SKM-1 treated with dmso at 0.1 percent for 144 hours (cell line): ENCODE results near the gene FAM20C.
A peak's percentile ranks its signal among the peaks of the same experiment; 100 is the strongest.

Experiments
- DNase-seq: peaks from one replicate; lab custom pipeline; 2025; ENCODE audit not compliant: unreplicated experiment; lab: John Stamatoyannopoulos, UW

The FAM20C gene

DNA sequence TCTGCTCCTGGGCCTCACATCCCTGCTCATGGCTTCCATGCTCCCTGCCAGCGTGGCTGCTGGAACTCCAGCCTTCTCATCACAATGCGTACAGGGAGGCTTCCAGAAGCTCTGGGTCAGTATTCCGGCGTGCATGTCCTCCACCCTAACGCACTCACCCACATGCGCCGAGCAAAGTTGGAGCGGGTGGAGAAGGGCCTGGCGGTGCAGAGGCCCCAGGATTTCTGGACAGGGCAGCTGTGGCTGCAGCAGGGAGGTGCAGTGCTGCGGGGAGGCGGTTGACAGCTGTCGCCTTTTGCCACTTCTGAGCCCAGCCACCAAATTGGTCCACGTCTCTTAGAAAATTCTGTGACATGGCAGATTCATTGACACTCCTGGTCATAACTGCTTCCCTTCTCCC is 33.6 kb upstream of the FAM20C start:
- DNase-seq: no peak

- DNase-seq: peak; percentile 9
These were observed 32.8 kb upstream of the FAM20C start for GRCh38 chr7:159370-160270.

DNA sequence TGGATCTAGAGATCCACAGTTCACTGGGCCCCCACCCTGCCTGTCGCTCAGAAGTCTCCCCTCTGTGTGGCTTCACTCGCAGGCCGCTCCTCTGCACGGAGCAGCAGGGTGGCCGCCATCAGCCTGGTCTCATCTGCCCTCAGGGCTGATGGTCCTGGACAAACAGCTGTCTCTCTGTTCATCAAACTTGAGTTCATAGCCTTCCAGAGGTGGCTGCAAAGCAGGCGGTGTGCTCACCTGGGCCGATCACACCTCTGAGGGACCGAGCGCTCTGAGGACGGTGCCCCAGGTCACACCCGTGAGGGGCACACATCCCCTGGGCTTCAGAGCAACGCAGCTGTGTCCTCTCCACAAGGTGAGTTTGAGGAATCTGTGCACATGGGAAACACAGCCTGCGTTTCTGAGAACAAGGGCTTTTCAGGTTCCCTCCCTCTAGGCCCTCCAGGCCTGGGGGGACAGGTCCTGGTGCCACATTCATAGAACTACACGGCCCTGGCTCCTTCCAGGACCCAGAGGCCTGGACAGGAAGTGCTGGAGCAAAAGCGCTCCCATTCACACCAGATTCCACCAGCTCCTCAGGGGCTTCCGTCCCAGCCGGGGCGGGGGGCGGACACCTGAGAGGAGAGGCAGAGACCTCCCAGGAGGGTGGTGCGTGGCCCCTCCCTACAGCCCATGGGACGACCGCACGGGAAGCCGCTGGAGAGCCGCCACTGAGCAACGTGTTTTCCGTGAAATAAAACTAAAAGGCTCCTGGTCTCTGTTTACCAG is 31.2 kb upstream of the FAM20C start:
- DNase-seq: no peak

GRCh38 chr7:162632-163297 is 29.6 kb upstream of the FAM20C start:
- no peak for DNase-seq

- DNase-seq: no peak
These were observed 29.1 kb upstream of the FAM20C start for GRCh38 chr7:163298-163695.

DNA sequence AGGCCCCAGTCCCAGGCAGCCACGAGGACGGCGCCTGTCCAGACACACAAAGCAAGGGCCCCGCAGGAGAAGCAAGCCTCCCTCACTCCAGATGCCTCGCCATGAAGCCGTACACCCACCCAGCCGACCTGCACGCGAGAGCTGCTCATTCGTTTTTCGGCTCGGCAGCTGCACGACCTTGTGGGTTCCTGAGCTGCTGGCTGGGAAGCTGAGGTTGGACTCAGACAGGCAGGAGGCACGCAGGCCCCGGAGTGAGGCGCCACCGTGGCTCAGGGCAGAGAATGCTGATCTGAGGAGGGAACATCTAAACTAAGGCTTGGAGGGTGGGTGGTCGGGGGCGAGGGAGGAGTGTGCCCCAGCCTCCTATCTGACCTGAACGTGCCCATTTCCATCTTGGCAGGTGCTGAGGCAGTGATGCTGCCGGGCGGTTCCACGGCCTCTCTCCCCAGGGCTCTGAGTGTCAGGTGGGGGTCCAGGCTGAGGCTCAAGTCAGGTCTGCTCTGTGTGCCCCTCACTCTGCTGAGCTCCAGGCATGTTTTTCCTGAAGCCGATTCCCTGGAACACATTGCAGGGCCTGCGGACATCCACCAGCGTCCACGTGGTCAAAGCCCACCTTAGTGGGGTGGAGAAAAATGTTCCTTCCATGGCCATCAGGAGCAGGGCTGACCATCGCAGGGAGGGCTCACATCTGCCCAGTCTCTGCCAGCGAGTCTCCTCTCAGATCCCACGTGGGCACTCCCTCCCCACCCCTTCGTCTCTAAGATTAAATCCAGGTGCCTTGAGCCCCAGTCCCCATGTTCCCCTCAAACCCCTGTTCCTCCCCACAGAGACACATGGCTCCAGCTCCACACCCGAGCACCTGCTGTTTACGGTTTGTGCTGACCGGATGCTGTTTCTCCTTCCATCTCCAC is 28.1 kb upstream of the FAM20C start:
- no peak for DNase-seq

DNA sequence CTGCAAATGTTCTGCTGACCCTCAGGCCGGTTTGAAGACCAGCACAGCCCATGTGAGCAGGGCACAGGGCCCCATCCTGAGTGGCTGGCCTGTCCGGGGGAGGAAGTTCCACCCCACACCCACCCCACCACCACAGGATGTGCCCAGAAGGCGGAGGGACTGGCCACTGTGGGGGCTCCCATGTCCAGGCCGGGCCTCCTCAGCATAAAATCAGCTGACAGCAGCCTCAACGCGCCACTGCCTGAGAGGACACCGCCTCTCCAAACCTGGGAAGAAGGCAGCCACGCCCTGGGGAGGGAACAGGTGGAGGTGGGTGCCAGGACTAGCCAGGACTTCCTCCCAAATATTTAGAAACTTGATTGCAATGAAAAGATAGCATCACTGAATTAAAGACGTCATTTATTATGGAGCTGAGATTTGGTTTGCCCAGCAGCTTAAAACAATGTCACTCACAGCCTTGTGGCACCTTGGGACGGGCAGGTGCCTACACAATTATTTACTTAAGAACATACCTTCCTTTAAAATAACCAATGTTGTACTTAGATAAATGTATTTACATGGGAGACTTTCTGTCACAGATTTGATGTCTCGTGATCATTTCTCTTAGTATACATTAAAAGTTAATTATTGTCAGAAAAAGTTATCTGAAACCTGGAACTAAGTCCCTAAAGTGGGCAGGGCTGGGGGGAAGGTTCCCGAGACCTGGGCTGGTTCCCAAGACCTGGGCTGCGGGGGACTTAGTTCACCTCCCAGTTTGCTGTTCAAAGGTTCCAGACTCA is 27.3 kb upstream of the FAM20C start:
- DNase-seq: no peak

- DNase-seq: peak; percentile 20
These were observed 26.6 kb upstream of the FAM20C start for GRCh38 chr7:165661-166337.

- peak; percentile 40 for DNase-seq
These were observed 25.9 kb upstream of the FAM20C start for GRCh38 chr7:166338-167060.

DNA sequence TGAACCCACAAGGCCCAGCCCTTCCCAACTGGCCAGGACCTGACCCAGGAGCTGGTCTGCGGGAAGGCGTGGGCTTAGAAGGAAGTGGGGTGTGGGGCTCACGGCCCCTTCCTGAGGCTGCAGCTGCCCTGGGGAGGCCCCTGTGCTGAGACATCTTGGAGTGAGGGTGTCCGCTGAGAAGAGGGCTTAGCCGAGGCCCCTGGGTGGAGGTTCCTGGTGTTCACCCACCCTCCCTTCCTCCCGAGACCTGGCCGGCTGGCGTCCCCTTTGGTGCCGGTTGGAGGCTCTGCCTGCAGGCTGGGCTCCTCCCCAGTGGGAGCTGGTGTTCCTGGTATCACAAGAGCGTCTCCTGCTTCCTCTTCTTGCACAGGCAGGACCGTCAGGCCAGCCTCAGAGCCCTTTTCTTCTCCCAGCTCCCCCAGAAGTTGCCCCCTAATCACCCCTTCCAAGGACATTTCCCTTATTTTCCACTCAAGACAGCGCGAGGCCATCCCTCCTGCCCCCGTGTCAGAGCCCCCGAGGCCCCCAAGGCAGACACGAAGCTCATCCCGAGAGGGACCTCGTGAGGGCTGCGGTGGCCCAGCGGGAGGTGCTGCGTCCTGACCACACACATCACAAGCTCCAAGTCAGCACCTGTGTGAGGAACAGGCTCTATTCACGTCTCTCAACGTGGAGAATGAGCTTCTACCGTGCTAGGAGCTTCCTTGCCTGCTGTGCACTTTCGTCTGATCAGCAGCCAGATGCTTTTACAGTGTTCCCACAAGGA is 25.1 kb upstream of the FAM20C start:
- peak; percentile 57 for DNase-seq

- no peak for DNase-seq
These were observed 24.2 kb upstream of the FAM20C start for GRCh38 chr7:167976-168791.

GRCh38 chr7:169276-170172 is 22.8 kb upstream of the FAM20C start:
- DNase-seq: no peak

DNA sequence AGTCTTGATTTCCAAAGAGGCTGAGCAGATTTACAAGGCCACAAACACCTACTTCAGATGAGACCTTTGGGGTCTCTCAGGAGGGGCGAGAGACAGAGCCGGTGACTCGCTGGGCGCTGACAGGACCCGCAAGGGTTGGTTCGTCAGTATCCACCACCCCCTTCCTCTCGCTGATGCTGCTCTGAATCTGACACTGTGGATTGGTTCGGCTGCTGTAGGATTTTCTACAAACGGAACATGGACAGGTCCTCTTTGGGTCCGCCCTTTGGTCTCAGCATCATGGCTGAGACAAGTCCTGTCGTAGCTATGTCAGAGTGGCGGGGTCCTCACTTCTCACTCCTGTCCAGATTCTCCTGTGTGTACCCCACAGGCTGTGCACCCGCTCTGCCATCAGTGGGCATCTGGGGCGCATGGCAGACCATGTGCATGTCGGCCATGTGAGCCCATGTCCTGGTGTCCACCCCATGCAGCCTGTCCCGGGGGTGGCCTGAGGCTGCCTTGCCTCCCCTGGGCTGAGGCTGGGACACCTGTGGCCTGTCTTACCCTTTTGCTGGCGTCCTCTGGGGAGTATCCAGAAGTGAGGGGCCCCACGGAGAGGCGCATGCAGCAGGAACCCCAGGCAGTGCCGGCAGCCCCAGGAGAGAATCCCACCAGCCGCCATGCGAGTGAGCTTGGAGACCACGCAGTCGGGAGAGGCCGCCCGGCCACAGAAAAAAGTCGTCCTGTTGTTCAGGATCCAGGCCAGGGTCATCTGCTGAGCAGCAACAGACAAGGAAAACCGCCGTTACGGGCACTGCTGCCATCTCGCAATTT is 21.6 kb upstream of the FAM20C start:
- no peak for DNase-seq

- no peak for DNase-seq
These were observed 20.9 kb upstream of the FAM20C start for GRCh38 chr7:171364-171904.
